Tongue (tissue), 2 donors: ENCODE data around the gene CFAP299. TPM values are rescaled to one million over a fixed set of nuclear protein-coding genes. Genes with fewer than 3 reads are reported as not detected.

Experiments
- DNase-seq: peaks from one replicate; pipeline ENCODE4 v3.0.0-alpha.2; 2015
- total RNA-seq: library from RNA; depleted of rRNA; stranded (reverse); fragments of >200 nt; gene quantifications from one replicate; pipeline ENCODE4 v1.2.3, GENCODE V29; 2014

Gene CFAP299
- total RNA-seq, 1 donor from 2014 or later: not detected

- DNase-seq: no peak
Measured at GRCh38 chr4:80521438-80521837, 185.9 kb downstream of the CFAP299 start.

- DNase-seq: no peak
Measured at GRCh38 chr4:80526697-80527096, 191.2 kb downstream of the CFAP299 start.

GRCh38 chr4:80529026-80529425, 193.5 kb downstream of the CFAP299 start:
- DNase-seq: no peak

GRCh38 chr4:80532674-80533333, 197.3 kb downstream of the CFAP299 start:
- DNase-seq: peak; percentile 8

GRCh38 chr4:80535551-80535950, 200.0 kb downstream of the CFAP299 start:
- no peak for DNase-seq

- no peak for DNase-seq
Measured at GRCh38 chr4:80538276-80538926, 202.9 kb downstream of the CFAP299 start.

- no peak for DNase-seq
Measured at GRCh38 chr4:80539190-80539589, 203.7 kb downstream of the CFAP299 start.

GRCh38 chr4:80540349-80540748, 204.8 kb downstream of the CFAP299 start:
- no peak for DNase-seq

- no peak for DNase-seq
Measured at GRCh38 chr4:80540785-80541469, 205.4 kb downstream of the CFAP299 start.

GRCh38 chr4:80542747-80543146, 207.2 kb downstream of the CFAP299 start:
- DNase-seq: no peak

- DNase-seq: no peak
Measured at GRCh38 chr4:80560337-80560736, 224.8 kb downstream of the CFAP299 start.

- peak; percentile 1 for DNase-seq
Measured at GRCh38 chr4:80566203-80566872, 230.8 kb downstream of the CFAP299 start.

- no peak for DNase-seq
Measured at GRCh38 chr4:80568891-80569290, 233.4 kb downstream of the CFAP299 start.

GRCh38 chr4:80576796-80577195, 241.3 kb downstream of the CFAP299 start:
- DNase-seq: no peak

GRCh38 chr4:80578001-80578400, 242.5 kb downstream of the CFAP299 start:
- no peak for DNase-seq

GRCh38 chr4:80585542-80585941, 250.0 kb downstream of the CFAP299 start:
- no peak for DNase-seq

GRCh38 chr4:80586716-80587115, 251.2 kb downstream of the CFAP299 start:
- DNase-seq: no peak

GRCh38 chr4:80587871-80588385, 252.4 kb downstream of the CFAP299 start:
- DNase-seq: no peak

- DNase-seq: no peak
Measured at GRCh38 chr4:80592950-80593349, 257.4 kb downstream of the CFAP299 start.

- no peak for DNase-seq
Measured at GRCh38 chr4:80594701-80595100, 259.2 kb downstream of the CFAP299 start.

- peak; percentile 33 for DNase-seq
Measured at GRCh38 chr4:80608281-80608980, 272.9 kb downstream of the CFAP299 start.

- DNase-seq: no peak
Measured at GRCh38 chr4:80610199-80610598, 274.7 kb downstream of the CFAP299 start.
